NB4 (cell line): ENCODE data around the gene FAM76A.

Experiments
- POLR2A ChIP-seq: IDR thresholded peaks from 2 replicates; pipeline ENCODE4 v1.6.1; 2011; ENCODE audit warnings: mild to moderate bottlenecking; ENCODE audit not compliant: insufficient read length; ENCODE audit errors: extremely low read depth
- TF ChIP-seq, protein P1 (sequence below): IDR thresholded peaks from one replicate; pipeline ENCODE4 v1.5.1; 2012; ENCODE audit warnings: low read depth, low read length
- TF ChIP-seq, protein P2 (sequence below): IDR thresholded peaks from 2 replicates; pipeline ENCODE4 v1.6.1; 2011; ENCODE audit warnings: low read depth, low read length

DNA sequence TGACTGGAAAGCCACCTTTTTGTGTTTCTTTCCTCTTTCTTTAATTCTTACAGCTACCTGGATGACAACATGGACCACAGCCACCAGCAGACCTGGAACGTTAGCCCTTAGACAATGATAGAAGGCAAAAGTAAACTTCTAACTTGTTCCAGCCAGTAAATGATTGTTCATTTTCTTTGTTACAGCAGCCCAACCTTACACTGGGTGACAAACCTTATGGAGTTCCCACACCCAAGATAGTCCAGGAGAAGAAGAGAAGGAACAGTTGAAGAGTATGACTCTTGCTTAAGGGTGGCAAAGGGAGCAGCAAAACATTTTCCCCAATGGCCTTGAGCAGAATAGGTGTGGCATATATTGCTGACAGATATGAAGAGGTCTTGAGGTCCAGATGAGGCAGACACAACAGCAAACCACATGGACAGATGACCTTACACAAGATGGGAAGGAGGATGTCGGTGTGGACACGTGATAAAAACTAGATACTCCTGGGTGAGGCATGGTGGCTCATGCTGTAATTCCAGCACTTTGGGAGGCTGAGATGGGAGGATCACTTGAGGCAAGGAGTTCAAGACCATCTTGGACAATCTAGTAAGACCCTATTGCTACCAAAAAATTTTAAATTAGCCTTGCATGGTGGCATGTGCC lies 11.8 kb upstream of the FAM76A start:
- no peak for TF ChIP-seq POLR2A
- TF ChIP-seq, protein P1, sequence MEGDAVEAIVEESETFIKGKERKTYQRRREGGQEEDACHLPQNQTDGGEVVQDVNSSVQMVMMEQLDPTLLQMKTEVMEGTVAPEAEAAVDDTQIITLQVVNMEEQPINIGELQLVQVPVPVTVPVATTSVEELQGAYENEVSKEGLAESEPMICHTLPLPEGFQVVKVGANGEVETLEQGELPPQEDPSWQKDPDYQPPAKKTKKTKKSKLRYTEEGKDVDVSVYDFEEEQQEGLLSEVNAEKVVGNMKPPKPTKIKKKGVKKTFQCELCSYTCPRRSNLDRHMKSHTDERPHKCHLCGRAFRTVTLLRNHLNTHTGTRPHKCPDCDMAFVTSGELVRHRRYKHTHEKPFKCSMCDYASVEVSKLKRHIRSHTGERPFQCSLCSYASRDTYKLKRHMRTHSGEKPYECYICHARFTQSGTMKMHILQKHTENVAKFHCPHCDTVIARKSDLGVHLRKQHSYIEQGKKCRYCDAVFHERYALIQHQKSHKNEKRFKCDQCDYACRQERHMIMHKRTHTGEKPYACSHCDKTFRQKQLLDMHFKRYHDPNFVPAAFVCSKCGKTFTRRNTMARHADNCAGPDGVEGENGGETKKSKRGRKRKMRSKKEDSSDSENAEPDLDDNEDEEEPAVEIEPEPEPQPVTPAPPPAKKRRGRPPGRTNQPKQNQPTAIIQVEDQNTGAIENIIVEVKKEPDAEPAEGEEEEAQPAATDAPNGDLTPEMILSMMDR, result no peak
- TF ChIP-seq, protein P2, sequence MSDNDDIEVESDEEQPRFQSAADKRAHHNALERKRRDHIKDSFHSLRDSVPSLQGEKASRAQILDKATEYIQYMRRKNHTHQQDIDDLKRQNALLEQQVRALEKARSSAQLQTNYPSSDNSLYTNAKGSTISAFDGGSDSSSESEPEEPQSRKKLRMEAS, result no peak
